ENCODE results near the gene BAZ2A.

BAZ2A gene

DNA sequence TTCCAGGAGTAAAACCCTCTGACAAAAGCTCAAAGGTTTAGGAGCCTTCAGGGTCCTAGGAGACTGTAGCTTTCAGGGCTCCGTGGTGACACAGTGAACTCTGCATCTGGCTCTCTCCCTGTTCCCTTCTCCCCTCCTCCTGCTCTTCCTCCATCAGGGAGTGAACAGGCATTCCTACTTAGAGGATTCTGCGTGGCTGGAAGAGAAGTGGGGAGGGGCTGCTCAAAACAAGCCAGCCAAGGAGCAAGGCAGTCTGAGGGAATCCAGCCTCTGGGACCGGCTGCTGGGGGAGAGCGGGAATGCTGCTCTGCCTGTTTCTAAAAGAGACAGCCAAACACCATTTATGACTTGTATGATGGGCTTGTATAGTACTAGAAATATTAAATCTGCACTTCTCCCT, 59.0 kb downstream of the BAZ2A start:
- H3K9me3 ChIP-seq (ENCODE audit: control insufficient read depth, insufficient read depth, low read depth, low read length) = no peaks in the 10 kb centered on the region
- H3K9ac ChIP-seq (ENCODE audit: low read length) = no peak overlapping the region
- no peaks in the 10 kb centered on the region for H3K4me1 ChIP-seq (ENCODE audit: control insufficient read depth, insufficient read depth, low read length)
- no peak overlapping the region; the same call in 1 of the 2 replicates for H3K27ac ChIP-seq (ENCODE audit: low read depth, low read length)
- H3K4me3 ChIP-seq (ENCODE audit: low read depth, low read length) = no peak overlapping the region
- peaks cover 33% of the 10 kb centered on the region for H3K36me3 ChIP-seq (ENCODE audit: control insufficient read depth, insufficient read depth, low read length)
- H3K27me3 ChIP-seq (ENCODE audit: control insufficient read depth, insufficient read depth, low read length) = no peaks in the 10 kb centered on the region

DNA sequence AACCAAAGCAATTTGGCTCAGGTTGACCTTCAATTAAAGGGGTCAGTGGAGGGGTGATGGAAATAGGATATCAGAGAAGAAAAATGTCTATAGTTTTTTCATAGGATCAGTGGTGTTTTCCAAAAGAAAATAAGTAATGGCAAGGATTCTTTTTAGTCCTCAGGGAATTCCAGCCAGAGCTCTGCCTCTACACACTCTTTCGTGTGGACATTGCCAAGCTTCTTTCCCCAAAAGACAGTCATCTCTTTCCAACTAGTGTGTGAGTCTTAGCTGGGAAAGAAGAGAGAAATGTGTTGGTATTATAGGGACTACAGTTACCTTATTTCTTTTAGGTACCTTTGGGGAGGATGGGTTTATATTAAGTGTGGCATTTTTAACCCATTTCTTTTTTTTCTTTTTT, 62.0 kb downstream of the BAZ2A start:
- no peak overlapping the region for H3K27ac ChIP-seq (ENCODE audit: low read depth, low read length)
- H3K4me1 ChIP-seq (ENCODE audit: control insufficient read depth, insufficient read depth, low read length) = peaks cover 7% of the 10 kb centered on the region; the same call in 1 of the 2 replicates
- H3K9me3 ChIP-seq (ENCODE audit: control insufficient read depth, insufficient read depth, low read depth, low read length) = no peaks in the 10 kb centered on the region
- no peak overlapping the region for H3K9ac ChIP-seq (ENCODE audit: low read length)
- no peaks in the 10 kb centered on the region for H3K27me3 ChIP-seq (ENCODE audit: control insufficient read depth, insufficient read depth, low read length)
- H3K36me3 ChIP-seq (ENCODE audit: control insufficient read depth, insufficient read depth, low read length) = peaks cover 32% of the 10 kb centered on the region
- H3K4me3 ChIP-seq (ENCODE audit: low read depth, low read length) = no peak overlapping the region

DNA sequence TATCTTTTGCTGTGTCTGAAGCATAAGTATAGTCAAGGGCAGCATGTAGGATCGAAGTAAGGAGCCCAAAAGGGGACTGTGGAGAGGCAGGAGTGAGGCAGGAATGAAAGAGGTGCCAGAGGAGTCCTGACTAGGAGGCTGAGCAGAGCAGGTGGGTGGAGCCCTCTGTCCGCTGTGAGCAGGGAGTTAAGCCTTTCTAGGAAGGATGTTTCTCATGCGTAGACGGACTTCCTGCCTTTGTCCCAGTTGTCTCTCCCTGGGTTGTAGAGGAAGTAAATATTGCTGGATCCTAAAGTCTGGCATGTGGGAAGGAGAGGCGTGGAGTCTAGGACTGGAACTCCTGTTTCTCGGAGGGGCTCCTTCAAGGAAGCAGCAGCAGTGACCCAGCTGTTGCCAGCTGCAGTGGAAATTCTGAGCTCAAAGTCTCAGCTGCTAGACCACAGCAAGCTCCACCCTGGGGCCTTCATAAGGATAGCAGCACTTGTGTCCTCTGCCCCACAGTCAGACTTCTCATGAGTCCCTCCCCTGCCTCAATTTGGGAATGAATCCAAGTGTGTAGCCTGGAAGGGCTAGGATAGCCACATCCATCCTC, 64.5 kb downstream of the BAZ2A start:
- no peaks in the 10 kb centered on the region for H3K27me3 ChIP-seq (ENCODE audit: control insufficient read depth, insufficient read depth, low read length)
- H3K27ac ChIP-seq (ENCODE audit: low read depth, low read length) = no peak overlapping the region
- peaks cover 27% of the 10 kb centered on the region for H3K36me3 ChIP-seq (ENCODE audit: control insufficient read depth, insufficient read depth, low read length)
- no peak overlapping the region for H3K4me3 ChIP-seq (ENCODE audit: low read depth, low read length)
- peaks cover 7% of the 10 kb centered on the region; the same call in 1 of the 2 replicates for H3K4me1 ChIP-seq (ENCODE audit: control insufficient read depth, insufficient read depth, low read length)
- H3K9ac ChIP-seq (ENCODE audit: low read length) = no peak overlapping the region
- no peaks in the 10 kb centered on the region for H3K9me3 ChIP-seq (ENCODE audit: control insufficient read depth, insufficient read depth, low read depth, low read length)

DNA sequence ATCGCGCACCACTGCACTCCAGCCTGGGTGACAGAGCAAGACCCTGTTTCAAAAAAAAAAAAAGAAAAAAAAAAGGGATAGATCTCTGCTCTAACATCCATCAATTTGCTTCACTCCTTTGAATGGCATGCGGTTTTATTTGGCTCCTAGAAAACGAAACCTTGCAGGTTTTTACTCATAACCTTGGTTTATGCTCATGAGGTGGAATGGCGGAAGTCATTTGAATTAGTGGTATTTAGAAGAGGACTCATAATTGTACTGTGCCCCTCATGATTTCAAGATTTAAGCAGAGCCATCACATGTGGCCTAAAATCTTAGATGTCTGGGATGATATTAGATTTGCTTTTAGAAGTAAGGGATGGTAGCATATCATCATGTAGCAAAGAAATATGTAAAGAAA, 79.1 kb downstream of the BAZ2A start:
- Histone ChIP-seq H3K4me3 (ENCODE audit: low read depth, low read length) (no peak overlapping the region), H3K9ac (ENCODE audit: low read length) (no peak overlapping the region), H3K9me3 (ENCODE audit: control insufficient read depth, insufficient read depth, low read depth, low read length) (no peaks in the 10 kb centered on the region), H3K27me3 (ENCODE audit: control insufficient read depth, insufficient read depth, low read length) (no peaks in the 10 kb centered on the region), H3K4me1 (ENCODE audit: control insufficient read depth, insufficient read depth, low read length) (no peaks in the 10 kb centered on the region), H3K36me3 (ENCODE audit: control insufficient read depth, insufficient read depth, low read length) (no peaks in the 10 kb centered on the region), H3K27ac (ENCODE audit: low read depth, low read length) (no peak overlapping the region)

DNA sequence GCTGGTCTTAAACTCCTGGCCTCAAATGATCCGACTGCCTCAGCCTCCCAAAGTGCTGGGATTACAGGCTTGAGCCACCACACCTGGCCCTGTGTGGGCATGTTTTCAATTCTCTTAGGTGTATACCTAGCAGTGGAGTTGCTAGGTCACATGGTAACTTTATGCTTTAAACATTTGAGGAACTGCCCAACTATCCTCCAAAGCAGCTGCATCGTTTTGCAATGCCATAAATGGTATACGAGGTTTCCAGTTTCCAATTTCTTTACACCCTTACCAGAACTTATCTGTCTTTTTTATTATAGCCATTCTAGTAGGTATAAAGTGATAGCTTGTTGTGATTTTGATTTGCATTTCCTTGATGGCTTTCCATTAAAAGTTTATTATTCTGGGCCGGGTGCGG, 83.4 kb downstream of the BAZ2A start:
- Histone ChIP-seq H3K4me1 (ENCODE audit: control insufficient read depth, insufficient read depth, low read length) (no peaks in the 10 kb centered on the region), H3K9me3 (ENCODE audit: control insufficient read depth, insufficient read depth, low read depth, low read length) (no peaks in the 10 kb centered on the region), H3K4me3 (ENCODE audit: low read depth, low read length) (no peak overlapping the region), H3K9ac (ENCODE audit: low read length) (no peak overlapping the region), H3K27me3 (ENCODE audit: control insufficient read depth, insufficient read depth, low read length) (no peaks in the 10 kb centered on the region), H3K27ac (ENCODE audit: low read depth, low read length) (no peak overlapping the region), H3K36me3 (ENCODE audit: control insufficient read depth, insufficient read depth, low read length) (no peaks in the 10 kb centered on the region)

Measured in HUES6 (cell line).